DLD1 (cell line): Measurements from ENCODE around the gene CARD6.
"Not testable (repeated sequence)": the region's sequence is repeated elsewhere in the genome, so short reads cannot be mapped to it uniquely, and the experiment has no call there.

Experiments
- in situ Hi-C: cut with HindIII; loops from 2 replicates; pipeline ENCODE4 v1.10.0; 2017; ENCODE audit warnings: low sequenced_read_pairs

Gene CARD6

DNA sequence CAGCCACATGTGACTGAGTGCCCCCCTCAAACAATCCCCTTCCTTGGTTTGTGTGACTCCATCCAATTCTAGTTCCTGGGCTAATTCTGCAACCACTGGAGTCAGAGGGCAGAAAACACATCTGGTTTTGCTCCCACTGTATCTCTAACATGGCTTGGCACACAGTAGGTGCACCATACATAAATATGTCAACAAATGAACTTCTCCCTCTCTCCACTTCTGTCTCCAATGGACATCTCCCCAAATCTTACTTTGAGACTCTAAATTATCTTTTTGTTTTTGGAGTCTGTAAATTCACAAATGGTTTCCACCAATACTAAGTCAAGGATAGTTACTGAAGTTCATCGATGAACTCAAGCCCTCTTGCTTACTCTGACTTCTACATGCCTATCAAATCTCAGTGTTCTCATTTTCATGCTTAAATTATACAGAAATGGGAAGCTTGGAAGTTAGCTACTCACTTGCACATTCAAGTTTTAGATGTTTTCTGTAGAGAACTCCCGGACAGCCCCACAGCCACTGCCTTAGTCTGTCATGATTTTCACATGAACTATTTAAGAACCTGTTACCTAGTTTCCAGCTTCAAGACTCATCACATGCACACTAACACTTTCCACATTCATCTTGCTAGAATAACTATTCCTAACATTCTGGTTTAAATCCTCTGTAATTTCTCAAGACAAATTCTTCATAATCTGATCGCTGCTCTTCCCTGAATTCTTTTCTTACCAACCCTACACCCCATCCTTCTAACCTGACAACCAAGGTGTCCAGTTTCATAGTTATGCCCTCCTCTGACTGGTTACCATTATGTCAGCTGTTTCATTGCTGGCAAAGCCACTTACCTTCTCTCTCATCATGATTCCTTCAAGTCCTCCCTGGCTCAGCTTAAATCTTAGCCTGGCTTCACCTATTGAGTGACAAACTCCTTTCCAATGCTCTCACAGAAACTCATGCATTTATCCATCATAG, 12.2 kb upstream of the CARD6 start:
- in situ Hi-C loops: no loop called here

- in situ Hi-C loops: no loop called here
Measured at GRCh38 chr5:40829748-40830533, 11.2 kb upstream of the CARD6 start.

GRCh38 chr5:40831346-40832210, 9.6 kb upstream of the CARD6 start:
- in situ Hi-C loops: no loop called here

DNA sequence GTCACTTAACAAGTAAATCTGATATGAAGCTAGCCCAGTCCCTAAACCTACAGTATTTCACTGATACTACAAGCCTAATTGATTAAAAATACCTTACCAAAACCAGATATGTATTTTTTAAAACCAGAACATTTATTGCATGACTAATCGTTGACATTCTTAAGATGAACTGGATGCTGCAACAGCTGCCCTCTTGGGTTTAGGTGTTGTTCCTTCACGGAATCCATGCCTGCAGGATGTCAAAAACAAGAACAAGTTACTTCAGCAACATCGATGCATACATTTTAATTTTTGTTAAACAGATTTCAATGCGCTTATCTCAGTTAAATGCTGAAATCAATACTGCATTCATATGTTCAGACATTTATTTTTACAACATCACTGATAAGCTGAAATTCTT, 8.8 kb upstream of the CARD6 start:
- in situ Hi-C loops: no loop called here

DNA sequence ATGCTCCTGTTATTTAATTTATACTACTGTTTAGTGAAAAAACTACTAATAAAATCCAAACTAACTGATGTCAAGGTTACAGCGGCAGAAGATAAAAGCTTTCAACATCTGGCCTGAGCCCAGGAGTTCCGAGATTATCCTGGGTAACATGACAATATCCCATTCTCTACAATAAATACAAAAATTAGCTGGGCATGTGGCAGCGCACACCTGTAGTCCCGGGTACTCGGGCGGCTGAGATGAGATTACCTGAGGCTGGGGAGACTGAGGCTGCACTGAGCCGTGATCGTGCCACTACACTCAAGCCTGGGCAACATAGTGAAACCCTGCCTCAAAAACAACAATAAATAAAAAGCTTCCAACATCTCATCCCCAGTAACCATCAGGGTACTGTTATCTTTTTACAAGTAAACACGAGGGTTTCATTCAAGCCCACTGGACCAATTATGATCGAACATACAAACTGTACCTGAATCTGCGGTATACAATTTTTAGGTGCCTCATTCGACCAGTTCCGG, 7.4 kb upstream of the CARD6 start:
- in situ Hi-C loops: no loop called here

GRCh38 chr5:40834391-40834848, 6.7 kb upstream of the CARD6 start:
- in situ Hi-C loops: no loop called here

DNA sequence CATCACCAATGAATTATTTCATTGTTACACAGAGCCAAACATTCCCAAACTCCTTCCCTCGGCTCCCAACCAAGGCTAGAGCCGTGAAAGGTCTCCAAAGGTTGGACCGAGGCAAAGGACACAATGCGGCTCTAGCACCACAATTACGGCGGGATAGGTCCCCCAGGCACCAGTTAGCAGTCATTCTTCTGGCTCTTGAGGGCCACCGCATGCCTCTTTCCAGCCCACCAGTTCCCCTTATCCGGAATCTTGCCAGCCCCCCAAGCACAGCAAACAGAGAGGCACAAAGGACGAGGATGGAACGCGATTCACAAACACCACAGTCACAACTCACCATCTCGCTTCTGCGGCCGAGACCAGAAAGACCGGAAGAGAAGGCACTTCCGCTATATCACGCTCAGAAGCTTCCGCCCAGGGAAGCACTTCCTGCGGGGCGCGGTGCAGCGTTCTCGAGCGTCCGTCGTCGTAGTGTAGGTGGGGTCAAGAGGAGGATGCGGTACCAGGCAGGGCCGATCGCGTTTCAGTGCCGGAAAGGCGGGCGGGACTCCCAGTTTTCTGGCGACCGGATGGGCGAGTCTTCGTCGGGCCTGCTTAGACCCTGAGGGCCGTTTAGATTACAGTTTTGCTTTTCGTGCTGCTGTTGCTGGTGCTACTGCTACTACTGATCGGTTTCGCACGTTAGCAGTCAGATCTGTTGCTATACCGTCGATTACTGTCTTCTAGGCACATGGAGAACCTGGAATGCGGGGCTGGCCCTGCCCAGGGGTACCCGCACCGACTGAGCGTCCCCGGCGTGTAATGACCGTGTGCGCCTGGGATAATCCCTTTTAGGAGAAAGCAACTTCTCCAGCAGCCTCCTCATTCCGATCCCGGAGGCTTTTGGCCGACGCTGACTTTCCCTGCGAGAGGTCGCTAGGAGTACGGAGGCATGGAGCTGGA, 6.0 kb upstream of the CARD6 start, which contains the start of gene RPL37:
RPL37 (minus strand) TSS at position 374 of the 939 bp plus-strand sequence; CDS start at position 337, 37 bp downstream.
- in situ Hi-C loops: no loop called here

GRCh38 chr5:40838086-40838485, 3.1 kb upstream of the CARD6 start:
- in situ Hi-C loops: no loop called here

DNA sequence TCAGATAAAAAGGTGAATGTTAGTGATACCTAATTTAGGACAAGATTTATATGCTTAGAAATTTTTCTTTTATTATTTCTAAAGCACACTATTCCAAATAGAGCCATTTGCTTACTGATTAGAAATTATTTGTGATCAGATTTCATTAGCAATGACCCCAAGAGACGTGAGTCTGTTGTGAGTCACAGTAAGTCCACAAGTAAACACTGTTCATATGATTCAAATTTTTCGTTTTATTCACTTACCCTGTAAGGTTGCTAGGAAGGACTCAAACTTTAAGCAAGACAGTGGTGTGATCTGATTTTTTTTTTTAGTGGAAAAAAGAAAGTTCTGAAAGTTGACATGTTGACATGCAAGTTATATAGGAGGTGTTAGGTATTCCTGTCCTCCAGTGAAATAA, 1.2 kb downstream of the CARD6 start:
- in situ Hi-C loops: no loop called here

DNA sequence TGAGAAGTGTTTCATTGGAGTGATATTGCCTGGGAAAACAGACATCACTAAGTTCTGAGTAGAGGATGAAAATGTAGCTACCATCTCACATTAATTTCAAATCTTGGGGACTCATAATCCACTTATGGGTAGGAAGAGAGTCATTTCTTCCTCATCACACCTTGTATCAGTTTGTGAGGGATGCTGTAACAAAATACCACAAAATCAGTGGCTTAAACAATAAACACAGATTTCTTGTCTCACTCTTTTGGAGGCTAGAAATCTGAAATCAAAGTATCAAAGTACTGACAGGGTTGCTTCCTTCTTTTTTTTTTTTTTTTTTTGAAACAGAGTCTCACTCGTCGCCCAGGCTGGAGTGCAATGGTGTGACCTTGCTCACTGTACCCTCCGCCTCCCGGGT, 3.4 kb downstream of the CARD6 start:
- in situ Hi-C loops: no loop called here

DNA sequence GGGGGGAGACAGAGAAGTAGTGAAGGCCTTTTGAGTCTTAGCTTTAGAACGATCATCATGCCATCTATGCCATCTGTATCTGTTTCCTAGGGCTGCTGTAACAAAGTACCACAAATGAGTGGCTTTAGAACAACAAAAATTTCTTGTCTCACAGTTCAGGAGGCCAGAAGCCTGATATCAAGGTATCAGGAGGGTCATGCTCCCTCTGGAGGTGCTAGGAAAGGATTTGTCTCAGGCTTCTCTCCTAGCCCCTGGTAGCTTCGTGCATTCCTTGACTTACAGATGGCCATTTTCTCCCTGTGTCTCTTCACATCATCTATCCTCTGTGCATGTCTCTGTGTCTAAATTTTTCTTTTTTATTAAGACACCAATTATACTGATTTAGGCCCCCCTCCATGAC, 5.2 kb downstream of the CARD6 start:
- in situ Hi-C loops: no loop called here

- in situ Hi-C loops: no loop called here
Measured at GRCh38 chr5:40847525-40847924, 6.4 kb downstream of the CARD6 start.

DNA sequence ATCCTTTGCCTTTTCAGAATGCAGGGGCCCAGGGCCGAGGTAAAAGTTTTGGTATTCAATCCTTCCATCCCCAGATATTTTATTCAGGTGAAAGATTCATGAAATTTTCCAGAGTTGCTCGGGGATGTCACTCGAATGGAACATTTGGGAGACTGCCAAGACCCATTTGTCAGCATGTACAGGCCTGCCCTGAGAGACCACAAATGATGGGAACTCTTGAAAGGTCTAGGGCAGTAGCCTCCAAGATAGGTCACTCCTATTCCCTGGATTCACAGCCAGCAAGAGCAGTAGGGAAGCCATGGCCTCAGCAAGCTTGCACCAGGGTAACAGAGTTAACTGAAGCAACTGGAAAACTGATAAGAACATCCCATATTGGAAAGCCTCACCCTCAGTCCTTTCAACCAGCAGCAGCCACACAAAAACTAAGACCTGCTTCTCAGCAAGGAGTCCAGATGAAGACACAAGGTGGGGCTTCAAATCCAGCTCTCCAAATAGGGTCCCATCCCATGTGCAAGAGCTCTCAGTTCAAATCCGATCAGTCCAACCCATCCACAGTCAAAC, 12.5 kb downstream of the CARD6 start:
- in situ Hi-C loops: no loop called here

DNA sequence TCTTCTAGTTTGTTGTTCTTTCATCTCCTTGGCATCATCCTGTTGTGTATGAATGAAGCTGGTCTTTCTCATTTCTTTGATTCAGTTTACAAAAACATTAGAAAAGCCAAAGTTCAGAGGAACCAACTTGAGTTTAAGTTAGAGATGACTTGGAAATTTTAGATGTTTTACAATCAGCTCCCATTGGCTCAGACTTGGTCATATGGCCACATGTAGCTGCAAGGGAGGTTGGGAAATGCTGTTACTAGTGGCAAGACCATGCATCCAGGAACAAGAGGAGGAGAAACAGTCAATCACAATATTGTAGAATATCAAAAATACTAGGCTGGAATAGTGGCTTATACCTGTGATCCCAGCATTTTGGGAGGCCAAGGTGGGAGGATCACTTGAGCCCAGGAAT, 19.5 kb downstream of the CARD6 start:
- in situ Hi-C loops: no loop called here

- in situ Hi-C loops: not testable (repeated sequence)
Measured at GRCh38 chr5:40865004-40865403, 23.8 kb downstream of the CARD6 start.

DNA sequence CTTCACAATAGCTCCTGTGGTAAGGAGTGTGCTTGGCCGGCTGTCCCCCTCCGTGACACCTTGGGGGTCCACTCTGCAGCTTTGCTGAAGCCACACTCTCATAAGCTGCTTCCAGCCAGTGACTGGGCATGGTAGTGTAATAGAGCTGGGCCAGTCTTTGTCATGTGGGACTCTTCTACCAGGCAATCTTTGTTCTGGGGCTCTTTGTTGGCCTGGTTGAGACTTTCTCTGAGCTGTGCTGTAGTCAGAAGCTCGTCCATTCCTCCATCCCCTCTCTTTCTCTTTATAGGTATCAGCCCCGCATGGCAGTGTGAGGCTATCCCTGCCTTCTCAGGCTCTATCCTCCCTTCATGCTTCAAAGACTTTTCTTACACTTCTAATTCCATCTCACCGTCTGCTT, 25.7 kb downstream of the CARD6 start:
- in situ Hi-C loops: no loop called here

- in situ Hi-C loops: no loop called here
Measured at GRCh38 chr5:40869384-40869783, 28.2 kb downstream of the CARD6 start.

DNA sequence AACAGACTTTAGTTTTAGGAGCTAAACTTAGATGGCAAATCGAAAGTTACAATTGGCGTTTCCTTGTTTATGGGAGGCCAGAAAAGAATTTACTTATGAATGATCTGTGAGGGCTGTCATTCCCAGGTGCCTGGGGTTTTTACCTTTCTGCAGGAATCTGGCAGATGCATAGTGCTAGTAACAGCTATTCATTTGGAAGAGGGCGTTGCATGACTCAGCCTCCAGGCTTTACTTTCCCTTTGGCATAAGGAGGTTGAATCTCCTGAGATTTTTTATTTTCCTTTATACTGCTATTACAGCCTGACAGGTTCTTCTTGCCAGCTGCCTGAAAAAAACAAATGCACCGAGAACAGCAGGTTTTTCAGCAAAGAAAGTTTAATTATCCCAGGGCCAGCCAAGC, 30.0 kb downstream of the CARD6 start:
- in situ Hi-C loops: no loop called here

DNA sequence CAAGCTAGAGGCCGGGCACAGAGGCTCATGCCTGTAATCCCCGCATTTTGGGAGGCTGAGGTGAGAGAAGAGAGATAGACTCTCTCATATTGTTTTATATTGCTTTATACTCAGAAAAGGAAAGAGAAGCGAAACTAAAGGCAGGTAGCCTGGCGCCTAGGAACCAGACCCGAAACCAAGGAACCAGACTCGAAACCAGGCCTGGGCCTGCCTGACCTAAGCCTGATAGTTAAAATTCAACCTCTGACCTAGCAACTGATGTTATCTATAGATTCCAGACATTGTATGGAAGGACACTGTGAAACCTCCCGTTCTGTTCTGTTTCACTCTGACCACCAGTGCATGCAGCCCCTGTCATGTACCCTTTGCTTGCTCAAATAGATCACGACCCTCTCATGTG, 31.1 kb downstream of the CARD6 start:
- in situ Hi-C loops: not testable (repeated sequence)
